Stimulated activated CD8-positive, alpha-beta memory T cell treated with anti-CD3 and anti-CD28 coated beads, Interleukin-12 subunit alpha, Interleukin-12 subunit beta, amount 100 ng/mL, for 1 hour (primary cell): Measurements from ENCODE around the gene GMDS.

ENCODE experiments used
- DNase-seq: peaks from one replicate; pipeline ENCODE4 v3.0.0-alpha.2; 2020; ENCODE audit warnings: low read depth

Gene GMDS

GRCh38 chr6:2240961-2241360 is 4.4 kb downstream of the GMDS start:
- no peak for DNase-seq

GRCh38 chr6:2237001-2237400 is 8.4 kb downstream of the GMDS start:
- DNase-seq, result no peak

DNA sequence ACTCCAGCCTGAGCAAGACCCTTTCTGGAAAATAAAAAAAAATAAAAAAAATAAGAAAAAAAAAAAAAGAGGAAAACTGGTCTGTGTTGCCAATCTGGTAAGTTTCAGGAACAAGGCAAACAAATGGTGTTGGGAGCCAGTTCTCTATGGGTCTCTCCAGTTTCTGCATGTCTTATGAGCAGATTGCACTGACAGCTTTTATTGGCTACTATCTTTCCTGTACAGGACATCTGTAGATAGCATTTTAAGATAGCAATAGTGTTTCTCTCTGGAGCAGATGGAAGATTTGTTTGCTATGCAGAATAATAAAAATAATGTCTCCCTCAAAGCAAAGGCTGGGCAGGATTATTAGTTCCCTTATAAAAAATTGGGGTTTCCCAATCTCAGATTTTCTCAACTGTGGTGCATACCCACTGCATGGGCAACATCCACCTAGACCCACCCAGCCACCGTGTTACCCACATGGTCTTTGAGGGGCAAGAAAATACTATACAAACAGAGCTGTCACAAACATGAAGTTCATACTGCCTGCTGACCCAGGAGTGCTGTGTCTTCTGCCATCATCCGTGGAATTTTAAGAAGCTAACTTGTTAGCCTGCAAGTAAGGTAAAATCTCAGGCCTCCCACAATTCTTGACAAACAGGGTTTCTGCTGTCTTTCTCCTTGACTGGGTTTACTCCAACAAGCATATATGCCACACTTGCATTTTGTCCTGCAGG is 9.5 kb downstream of the GMDS start:
- no peak for DNase-seq

DNA sequence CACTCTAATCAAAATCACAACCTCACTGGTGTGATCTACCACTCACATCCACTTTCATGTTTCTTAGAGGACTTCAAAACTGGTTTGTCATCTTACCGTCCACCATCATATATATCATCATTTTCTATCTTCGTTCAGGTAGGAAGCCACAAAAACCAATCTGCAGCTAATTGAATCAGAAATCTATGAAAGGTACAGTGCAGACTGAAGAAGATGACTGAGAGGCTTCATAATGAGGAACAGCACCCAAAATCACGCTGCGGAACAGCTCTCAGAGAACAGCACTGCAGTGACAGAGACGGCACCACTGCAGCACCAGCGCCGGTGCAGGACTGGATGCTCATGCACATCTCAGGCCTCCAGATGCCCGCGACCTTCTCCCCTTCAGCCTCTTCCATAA is 13.0 kb downstream of the GMDS start:
- DNase-seq, result no peak

- DNase-seq, result no peak
Measured at GRCh38 chr6:2231438-2231837, 14.0 kb downstream of the GMDS start.

- no peak for DNase-seq
Measured at GRCh38 chr6:2230659-2231277, 14.6 kb downstream of the GMDS start.

DNA sequence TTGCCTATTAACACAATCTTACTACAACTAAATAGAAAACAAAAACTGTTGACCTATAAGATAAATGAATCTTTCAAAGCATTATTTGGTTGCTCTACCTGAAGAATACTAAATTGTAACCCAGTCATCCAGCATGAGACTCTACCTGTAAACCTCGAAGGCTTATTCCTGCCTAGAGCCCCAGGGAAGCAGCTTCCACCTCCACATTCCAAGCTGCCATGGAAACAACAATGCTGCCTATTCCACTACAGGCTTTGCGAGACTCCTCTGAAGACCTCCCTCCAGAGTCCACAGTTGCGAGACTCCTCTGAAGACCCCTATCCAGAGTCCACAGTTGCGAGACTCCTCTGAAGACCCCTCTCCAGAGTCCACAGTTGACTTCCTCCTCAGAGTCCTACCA is 15.7 kb downstream of the GMDS start:
- no peak for DNase-seq

GRCh38 chr6:2229039-2229438 is 16.4 kb downstream of the GMDS start:
- no peak for DNase-seq

- no peak for DNase-seq
Measured at GRCh38 chr6:2228392-2228791, 17.0 kb downstream of the GMDS start.

- no peak for DNase-seq
Measured at GRCh38 chr6:2226775-2227174, 18.6 kb downstream of the GMDS start.

DNA sequence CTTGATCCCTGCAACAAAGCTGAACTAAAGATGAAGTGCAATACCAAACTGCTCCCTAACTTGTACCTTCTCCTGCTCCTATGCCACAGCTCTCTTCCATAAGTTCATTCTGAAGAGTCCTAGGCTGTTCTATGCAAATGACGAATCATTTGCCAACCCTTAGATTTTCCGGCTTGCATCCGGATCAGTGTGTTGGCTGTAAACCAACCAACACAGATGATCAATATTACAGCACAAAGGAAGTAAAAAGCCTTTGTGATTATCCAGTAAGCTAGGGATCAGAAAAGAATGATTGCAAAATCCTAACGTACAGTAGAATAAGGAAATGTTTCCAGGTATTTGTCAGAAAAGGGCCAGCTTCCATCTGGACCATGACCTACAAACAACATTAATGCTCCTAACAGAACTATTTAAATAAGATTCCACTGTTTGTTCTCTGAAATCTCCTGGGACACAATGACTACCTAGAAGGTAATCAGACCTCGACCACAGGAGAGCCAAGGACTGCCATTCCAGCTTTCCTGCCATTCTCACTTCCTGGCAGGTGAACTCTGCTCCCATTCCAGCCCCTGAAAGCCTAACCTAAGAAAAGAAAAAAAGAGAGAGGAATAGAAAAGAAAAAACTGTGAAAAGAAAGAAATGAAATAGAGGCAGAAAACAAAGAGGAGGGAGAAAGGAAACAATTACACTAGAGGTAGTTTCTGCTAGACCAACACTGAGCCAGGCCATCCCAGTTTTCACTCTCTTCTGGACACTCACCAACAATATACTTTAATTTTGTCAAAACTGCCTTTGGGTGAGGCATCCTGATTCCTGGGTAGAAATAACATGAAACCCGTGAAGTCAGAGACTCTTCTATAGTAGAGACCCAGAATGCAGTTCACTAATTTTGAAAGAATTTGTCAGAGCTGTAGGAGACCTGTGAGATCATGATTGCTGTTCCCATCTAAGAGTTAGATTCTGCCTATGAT is 19.7 kb downstream of the GMDS start:
- DNase-seq, result no peak

DNA sequence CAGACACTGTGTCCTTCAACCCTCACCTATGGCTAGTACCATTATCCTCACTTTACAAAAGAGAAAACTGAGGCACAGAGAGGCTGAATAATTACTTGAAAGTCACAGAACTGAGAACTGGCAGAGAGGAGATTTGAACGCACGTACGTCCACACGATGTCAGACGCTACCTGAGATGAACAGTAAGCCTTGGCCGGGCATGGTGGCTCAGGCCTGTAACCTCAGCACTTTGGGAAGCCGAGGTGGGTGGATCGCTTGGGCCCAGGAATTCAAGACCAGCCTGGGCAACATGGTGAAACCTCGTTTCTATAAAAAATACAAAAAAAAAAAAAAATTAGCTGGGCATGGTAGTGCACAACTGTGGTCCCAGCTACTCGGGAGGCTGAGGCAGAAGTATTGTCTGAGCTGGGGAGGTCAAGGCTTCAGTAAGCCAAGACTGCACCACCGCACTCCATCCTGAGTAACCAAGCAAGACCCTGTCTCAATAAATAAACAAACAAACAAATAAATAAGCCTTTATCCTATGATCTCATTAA is 20.5 kb downstream of the GMDS start:
- DNase-seq, result no peak

- no peak for DNase-seq
Measured at GRCh38 chr6:2222275-2222842, 23.0 kb downstream of the GMDS start.

- no peak for DNase-seq
Measured at GRCh38 chr6:2221726-2222274, 23.6 kb downstream of the GMDS start.

- no peak for DNase-seq
Measured at GRCh38 chr6:2220154-2220553, 25.3 kb downstream of the GMDS start.

DNA sequence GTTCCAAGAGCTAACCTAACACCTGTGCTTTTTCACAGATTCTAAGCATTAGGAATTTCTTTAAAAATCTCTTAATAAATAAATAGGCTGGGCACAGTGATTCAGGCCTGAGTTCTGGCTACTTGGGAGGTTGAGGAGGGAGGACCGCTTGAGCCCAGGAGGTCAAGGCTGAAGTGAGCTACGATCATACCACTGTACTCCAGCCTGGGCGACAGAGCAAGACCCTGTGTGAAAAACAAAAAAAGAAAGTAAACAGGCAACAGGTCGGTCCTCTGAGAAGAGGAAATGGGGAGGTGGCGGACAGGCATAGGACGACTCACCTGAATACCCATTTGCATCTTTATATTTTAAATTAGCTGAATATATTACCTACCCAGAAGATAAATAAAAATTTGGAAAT is 26.5 kb downstream of the GMDS start:
- DNase-seq, result no peak

GRCh38 chr6:2216794-2217383 is 28.5 kb downstream of the GMDS start:
- no peak for DNase-seq

DNA sequence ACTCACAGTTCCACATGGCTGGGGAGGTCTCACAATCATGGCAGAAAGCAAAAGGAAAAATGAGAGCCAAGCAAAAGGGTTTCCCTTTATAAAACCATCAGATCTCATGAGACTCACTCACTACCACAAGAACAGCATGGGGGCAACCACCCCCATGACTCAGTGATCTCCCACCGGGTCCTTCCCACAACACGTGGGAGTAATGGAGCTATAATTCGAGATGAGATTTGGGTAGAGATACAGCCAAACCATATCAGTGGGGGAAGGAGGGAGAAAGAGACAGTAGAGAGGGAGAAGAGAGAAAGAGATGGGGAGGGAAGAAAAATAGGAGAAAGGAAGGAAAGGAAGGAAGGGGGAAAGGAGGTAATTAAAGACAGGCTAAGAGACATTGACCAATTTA is 30.1 kb downstream of the GMDS start:
- no peak for DNase-seq

DNA sequence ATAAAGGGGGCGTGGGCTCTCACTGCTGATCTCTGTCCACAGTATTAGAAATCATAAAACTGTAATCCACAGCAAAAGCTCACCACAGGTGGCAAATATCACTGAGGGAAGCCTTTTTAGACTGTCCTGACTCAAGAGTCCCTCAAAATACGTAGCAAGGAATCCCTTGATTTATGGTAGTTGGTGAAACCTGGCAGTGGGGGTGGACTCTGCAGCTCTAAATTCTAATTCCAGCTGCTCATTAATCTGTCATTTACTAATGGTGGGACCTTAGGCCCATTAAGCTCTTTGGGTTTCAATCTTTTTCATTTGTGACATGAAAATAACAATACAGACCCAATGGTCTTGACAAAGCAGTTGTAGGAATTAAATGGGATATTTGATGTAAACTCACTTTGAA is 32.3 kb downstream of the GMDS start:
- no peak for DNase-seq

DNA sequence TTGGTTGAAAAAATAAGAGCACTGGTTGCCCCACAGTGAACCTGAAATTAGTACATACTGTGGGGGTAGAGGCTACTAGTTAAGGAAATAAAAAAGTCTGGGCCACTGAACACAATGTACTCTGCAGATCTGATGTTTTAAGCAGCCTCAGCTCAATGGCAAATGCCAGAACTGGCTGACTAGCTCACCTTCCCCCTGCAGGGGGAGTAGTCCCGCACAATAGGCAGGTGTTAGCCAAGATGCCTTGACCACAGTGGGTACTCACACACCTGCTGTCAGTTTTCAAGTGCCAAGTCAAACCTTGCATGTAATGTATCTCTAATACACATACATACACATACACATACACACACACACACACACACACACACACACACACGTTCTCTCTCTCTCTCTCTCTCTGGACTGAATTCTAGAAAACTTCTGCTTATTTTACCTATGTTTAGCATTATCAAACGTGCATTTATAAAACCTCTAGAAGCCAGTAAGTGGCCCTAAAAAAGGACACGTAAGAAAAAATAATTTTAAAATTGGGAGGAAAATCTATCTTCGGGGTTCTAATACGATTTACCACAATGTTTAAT is 36.1 kb downstream of the GMDS start:
- DNase-seq, result no peak

GRCh38 chr6:2208468-2208867 is 36.9 kb downstream of the GMDS start:
- DNase-seq, result no peak
